Inflammatory macrophage (primary cell): ENCODE data around the gene UBQLN1.

ENCODE experiments used
- DNase-seq, 2 donors: peaks; one replicate each; pipeline ENCODE4 v3.0.0-alpha.2; 2020 to 2022

UBQLN1 gene

GRCh38 chr9:83688921-83689320 lies 18.8 kb downstream of the UBQLN1 start:
- DNase-seq: no peak

- no peak for DNase-seq
These were observed 26.3 kb downstream of the UBQLN1 start for GRCh38 chr9:83681490-83681889.

- DNase-seq: no peak
These were observed 27.5 kb downstream of the UBQLN1 start for GRCh38 chr9:83680233-83680632.

DNA sequence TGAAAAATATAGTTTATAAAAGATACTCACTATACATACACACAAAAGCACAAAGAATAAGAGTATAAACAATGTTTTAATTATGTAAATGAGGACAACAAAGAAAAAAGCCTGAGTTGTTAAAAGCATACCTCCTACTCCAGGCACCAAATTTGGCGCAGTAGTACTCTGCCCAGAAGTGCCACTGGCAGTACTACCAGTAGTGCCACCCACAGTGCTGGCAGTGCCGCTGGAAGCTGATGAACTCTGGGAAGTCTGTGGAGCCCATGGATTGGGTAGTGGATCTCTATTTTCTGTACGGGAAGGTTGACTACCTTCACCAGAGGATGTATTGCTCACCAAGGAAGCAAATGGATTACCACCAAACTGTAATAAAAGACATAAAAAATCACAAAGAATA lies 30.2 kb downstream of the UBQLN1 start:
- DNase-seq: no peak

DNA sequence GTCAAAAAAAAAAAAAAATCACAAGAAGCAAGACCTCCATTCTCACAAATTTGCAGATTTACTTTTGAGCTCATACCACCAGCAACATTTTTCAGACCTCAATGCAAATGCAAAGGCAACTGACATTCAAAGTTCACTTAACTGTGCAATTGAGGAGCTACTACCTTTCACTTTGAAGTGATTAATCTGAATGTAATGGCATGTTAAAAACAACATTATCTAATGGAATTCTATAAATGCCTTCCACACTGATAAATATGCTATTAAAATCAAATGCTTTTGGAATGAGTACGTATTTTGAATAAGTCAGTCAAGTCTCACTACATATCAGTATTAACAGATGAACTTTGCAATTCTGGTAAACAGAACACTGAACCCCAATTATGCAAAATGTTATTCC lies 32.3 kb downstream of the UBQLN1 start:
- DNase-seq: no peak

DNA sequence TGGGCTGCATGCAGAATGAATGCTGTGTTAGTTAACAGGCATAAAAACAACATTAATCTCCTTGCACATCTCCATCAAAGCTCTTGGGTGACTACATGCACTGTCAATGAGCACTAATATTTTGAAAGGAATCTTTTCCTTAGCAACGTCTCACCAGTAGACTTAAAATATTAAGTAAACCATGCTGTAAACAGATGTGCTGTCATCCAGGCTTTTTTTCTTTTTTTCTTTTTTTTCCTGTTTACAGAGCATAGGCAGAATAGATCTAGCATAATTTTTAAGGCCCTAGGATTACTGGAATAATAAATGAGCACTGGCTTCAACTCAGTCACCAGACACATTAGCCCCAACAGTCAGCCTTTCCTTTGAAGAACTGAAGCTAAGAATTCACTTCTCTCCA lies 36.3 kb downstream of the UBQLN1 start:
- no peak for DNase-seq

GRCh38 chr9:83670381-83670780 lies 37.4 kb downstream of the UBQLN1 start:
- no peak for DNase-seq

DNA sequence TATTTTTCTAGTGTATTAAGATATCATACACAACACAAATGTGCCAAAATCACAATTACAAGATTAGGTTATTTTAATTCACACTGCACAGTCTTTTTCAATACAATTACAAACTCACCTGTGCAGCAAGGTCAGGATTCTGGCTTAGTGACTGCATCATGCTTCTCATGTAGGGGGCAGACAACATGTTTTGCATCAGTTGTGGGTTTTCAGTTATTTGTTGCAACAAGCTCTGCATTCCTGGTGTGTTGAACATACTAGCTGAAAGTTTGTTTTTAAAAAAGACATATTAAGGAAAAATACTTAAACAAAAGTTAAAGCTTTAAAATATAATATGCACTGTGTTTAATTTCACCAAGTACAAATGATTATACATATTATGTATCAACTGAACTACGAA lies 38.7 kb downstream of the UBQLN1 start:
- DNase-seq: no peak

- DNase-seq: peak; percentile 11 to 74
These were observed 42.1 kb downstream of the UBQLN1 start for GRCh38 chr9:83665580-83666200.

- DNase-seq: no peak
These were observed 44.8 kb downstream of the UBQLN1 start for GRCh38 chr9:83662933-83663332.

DNA sequence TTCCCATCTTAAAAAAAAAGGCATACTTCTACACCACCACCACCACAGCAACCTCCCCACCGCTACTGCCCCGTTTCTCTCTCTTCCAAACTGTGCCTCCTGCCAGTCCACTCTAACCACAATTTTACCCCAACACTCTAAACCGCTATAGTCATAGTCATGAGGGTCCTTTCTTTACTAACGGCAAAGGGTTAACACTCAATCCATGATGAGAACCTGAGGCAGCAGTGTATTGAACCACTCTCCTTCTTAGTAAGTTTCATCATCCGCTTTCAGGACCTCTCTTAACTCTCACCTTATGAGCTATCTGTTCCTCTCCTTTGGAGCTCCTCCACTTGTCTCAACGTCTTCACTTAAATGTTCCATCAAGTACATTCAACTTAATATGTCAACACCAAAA lies 50.8 kb downstream of the UBQLN1 start:
- no peak for DNase-seq

- no peak for DNase-seq
These were observed 51.6 kb downstream of the UBQLN1 start for GRCh38 chr9:83656032-83656680.

DNA sequence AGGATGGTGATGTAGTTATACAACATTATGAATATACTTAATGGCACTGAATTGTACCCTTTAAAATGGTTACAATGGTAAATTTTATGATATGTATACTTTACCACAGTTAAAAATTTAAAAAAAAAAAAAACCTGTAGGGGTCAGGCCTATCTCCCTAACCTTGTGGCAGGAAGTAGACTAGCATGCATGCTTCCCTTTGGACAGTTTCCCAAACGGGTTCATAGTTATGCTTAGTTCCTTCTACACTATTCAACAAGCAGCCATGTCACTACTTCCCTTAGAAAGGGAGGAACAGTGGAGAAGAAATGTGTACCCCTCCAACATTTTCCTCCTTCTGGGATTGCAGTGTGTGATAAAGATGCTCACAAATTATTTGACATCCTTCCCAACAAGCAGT lies 52.3 kb downstream of the UBQLN1 start:
- DNase-seq: peak in 1 of 2 donors; percentile 16

DNA sequence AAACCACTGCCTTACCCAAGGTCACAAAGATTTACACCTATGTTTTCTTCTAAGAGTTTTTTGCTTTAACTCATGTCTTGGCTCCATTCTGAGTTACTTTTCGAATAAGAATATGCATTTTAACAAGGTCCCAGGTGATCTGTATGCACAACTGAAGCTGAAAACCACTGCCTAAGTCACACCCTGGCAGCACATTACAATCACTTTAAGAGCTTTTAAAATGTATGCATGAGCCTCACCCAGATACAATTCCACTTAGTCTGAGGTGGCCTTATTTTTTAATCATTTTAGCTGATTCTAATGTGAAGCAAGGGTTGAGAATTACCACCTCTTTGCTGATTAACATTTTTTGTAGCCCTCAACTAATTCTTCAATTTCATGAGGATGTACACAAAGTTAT lies 55.3 kb downstream of the UBQLN1 start:
- DNase-seq: no peak

DNA sequence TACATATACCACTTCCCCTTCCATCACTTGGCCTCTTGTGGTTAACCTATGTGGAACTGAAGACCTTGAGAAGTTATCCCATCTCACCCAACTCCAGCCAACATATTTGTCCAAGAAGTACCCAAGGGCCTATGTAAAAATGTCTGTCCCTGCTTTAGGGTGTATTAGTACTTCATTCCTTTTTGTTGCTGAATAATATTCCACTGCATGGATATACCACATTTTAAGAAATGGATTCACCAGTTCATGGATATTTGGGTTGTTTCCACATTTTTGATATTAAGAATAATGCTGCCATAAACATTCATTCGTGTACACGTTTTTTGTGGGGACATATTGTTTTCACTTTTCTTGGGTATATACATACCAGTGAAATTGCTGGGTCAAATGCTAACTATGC lies 56.2 kb downstream of the UBQLN1 start:
- DNase-seq: no peak

GRCh38 chr9:83649515-83649914 lies 58.2 kb downstream of the UBQLN1 start:
- no peak for DNase-seq

GRCh38 chr9:83649080-83649479 lies 58.7 kb downstream of the UBQLN1 start:
- DNase-seq: peak; percentile 32 to 57

- DNase-seq: no peak
These were observed 61.1 kb downstream of the UBQLN1 start for GRCh38 chr9:83646500-83647239.

GRCh38 chr9:83642793-83643192 lies 65.0 kb downstream of the UBQLN1 start:
- DNase-seq: no peak

DNA sequence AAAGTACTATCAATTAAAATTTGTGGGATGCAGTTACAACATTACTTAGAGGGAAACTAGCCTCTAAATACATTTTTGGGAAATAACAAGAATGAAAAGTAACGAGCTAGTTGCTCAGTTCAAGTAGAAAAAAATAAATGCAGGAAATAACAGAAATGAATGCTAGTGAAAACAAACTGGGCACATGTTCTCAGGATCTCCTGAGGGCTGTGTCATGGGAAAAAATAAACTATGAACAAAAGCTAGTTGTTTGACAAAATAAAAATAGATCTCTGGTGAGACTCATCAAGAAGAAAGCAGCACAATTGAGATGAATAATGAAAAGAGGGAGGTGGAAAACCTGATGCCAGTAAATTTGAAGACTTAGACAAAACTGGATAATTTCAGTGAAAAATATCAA lies 68.5 kb downstream of the UBQLN1 start:
- DNase-seq: no peak

- DNase-seq: no peak
These were observed 70.4 kb downstream of the UBQLN1 start for GRCh38 chr9:83637389-83637788.

GRCh38 chr9:83636813-83637212 lies 70.9 kb downstream of the UBQLN1 start:
- DNase-seq: no peak

DNA sequence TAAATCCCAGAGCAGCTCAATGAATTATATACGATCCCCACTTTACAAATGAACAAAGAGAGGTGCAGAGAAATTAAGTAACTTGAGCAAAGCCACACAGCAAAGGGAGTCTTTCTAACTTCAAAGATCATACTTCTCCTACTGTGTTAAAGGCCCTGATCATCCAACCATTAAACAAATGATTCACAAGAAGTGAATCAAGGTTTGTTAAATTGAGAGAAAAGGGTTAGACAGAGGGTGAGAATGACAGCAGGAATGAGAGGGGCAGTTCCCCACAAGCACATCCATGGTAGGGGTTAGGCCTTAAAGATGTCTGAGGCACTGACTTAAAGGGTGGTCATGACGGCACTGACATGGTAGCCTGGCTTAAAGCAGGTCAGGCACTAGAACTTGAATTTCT lies 74.1 kb downstream of the UBQLN1 start:
- no peak for DNase-seq

- no peak for DNase-seq
These were observed 74.5 kb downstream of the UBQLN1 start for GRCh38 chr9:83633255-83633654.
